ENCODE measurements around the gene TSFM.
A peak's percentile ranks its signal among the peaks of the same experiment; 100 is the strongest.

DNA sequence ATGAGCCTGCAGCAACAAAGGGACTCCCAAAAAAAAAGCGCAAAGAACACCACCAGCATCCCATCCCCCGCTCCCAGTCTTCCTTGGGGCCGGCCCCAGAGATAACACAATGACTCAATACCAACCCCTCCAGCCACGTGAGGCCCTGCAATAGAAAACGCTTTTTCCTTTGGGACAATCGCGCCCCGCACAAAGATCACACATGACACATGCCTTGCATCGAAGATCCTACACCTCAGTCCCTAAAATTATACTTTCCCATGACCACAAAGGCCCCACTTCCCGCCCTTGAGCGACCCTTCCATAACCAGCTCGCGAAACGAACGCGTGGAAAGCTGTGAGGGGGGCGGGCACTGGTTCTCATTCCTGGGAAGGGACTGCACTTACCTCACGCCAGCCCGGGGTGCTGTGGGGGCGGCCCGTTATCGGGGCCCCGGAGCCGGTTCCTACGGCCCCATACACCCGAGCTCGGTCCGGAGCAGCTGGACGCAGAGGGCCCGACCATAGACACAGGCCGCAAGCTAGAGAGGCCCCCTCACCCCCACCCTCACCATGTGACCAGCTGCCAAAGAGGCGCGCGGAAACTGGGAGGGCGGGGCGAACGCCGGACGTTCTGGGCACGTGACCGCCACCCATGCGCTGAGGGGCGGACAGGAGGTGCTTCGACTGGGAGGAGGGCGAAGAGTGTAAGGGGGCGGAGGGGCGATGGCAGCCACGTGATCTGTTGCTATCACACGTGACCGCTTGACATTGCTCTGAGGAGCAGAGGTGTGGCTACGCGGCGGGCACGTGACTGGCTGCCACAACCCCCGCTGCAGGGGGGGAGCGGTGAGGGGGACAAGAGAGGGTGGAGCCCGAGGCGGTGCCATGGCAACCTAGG, 30.6 kb upstream of the TSFM start, which contains the start of gene CDK4:
- peak in 3 of 4 donors; percentile 58 to 78 (median 65) for TF ChIP-seq POLR2A (IDR thresholded peaks at IDR 0.05)
- TF ChIP-seq, protein P1, sequence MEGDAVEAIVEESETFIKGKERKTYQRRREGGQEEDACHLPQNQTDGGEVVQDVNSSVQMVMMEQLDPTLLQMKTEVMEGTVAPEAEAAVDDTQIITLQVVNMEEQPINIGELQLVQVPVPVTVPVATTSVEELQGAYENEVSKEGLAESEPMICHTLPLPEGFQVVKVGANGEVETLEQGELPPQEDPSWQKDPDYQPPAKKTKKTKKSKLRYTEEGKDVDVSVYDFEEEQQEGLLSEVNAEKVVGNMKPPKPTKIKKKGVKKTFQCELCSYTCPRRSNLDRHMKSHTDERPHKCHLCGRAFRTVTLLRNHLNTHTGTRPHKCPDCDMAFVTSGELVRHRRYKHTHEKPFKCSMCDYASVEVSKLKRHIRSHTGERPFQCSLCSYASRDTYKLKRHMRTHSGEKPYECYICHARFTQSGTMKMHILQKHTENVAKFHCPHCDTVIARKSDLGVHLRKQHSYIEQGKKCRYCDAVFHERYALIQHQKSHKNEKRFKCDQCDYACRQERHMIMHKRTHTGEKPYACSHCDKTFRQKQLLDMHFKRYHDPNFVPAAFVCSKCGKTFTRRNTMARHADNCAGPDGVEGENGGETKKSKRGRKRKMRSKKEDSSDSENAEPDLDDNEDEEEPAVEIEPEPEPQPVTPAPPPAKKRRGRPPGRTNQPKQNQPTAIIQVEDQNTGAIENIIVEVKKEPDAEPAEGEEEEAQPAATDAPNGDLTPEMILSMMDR (IDR thresholded peaks at IDR 0.05), result peak in 2 of 6 experiments; percentile 3 to 35
